ENCODE results near the gene PA2G4.

Gene PA2G4

DNA sequence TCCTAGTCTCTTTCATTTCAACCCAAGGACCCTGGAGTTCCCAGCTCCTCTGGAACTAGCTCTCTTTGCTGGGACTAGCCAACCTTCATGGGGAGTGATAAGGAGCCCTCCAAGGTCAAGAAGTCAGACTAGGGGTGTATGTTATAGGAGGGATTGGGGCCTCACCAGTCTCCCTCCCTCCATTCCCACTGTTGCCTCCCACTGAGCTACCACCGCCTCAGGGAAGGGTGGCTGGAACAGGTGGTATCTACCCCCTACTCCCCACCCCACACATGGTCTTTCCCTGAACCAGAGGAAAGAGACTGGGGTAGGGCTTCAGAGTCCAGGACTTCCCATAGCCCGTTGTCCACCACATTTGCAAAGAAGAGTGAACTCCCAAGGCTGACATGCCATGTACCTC lies 22.0 kb upstream of the PA2G4 start:
- Histone ChIP-seq H3K36me3 (ENCODE audit: control insufficient read depth, insufficient read depth, low read length) (no peaks in the 10 kb centered on the region), H3K4me3 (replicated peaks; ENCODE audit: low read depth, low read length) (no peak overlapping the region), H3K27me3 (replicated peaks; ENCODE audit: control insufficient read depth, insufficient read depth, low read length) (peaks cover 4% of the 10 kb centered on the region)
- DNase-seq (ENCODE audit: extremely low read depth, insufficient read length): no peak
- TF ChIP-seq, protein P1, sequence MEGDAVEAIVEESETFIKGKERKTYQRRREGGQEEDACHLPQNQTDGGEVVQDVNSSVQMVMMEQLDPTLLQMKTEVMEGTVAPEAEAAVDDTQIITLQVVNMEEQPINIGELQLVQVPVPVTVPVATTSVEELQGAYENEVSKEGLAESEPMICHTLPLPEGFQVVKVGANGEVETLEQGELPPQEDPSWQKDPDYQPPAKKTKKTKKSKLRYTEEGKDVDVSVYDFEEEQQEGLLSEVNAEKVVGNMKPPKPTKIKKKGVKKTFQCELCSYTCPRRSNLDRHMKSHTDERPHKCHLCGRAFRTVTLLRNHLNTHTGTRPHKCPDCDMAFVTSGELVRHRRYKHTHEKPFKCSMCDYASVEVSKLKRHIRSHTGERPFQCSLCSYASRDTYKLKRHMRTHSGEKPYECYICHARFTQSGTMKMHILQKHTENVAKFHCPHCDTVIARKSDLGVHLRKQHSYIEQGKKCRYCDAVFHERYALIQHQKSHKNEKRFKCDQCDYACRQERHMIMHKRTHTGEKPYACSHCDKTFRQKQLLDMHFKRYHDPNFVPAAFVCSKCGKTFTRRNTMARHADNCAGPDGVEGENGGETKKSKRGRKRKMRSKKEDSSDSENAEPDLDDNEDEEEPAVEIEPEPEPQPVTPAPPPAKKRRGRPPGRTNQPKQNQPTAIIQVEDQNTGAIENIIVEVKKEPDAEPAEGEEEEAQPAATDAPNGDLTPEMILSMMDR (IDR thresholded peaks at IDR 0.05; ENCODE audit: insufficient read depth, low read length, poor library complexity, severe bottlenecking): no peak

- Histone ChIP-seq H3K27me3 (replicated peaks; ENCODE audit: control insufficient read depth, insufficient read depth, low read length) (peaks cover 4% of the 10 kb centered on the region), H3K4me3 (replicated peaks; ENCODE audit: low read depth, low read length) (no peak overlapping the region), H3K36me3 (ENCODE audit: control insufficient read depth, insufficient read depth, low read length) (no peaks in the 10 kb centered on the region)
- DNase-seq (ENCODE audit: extremely low read depth, insufficient read length): no peak
- TF ChIP-seq, protein P1 (IDR thresholded peaks at IDR 0.05; ENCODE audit: insufficient read depth, low read length, poor library complexity, severe bottlenecking): no peak
Observed at GRCh38 chr12:56082967-56083366, 21.4 kb upstream of the PA2G4 start.

- no peak for DNase-seq (ENCODE audit: extremely low read depth, insufficient read length)
- no peak overlapping the region for H3K4me3 ChIP-seq (replicated peaks; ENCODE audit: low read depth, low read length)
- TF ChIP-seq, protein P1 (IDR thresholded peaks at IDR 0.05; ENCODE audit: insufficient read depth, low read length, poor library complexity, severe bottlenecking): peak; percentile 71
- no peaks in the 10 kb centered on the region for H3K36me3 ChIP-seq (ENCODE audit: control insufficient read depth, insufficient read depth, low read length)
- peaks cover 4% of the 10 kb centered on the region for H3K27me3 ChIP-seq (replicated peaks; ENCODE audit: control insufficient read depth, insufficient read depth, low read length)
Observed at GRCh38 chr12:56084958-56085543, 19.3 kb upstream of the PA2G4 start.

DNA sequence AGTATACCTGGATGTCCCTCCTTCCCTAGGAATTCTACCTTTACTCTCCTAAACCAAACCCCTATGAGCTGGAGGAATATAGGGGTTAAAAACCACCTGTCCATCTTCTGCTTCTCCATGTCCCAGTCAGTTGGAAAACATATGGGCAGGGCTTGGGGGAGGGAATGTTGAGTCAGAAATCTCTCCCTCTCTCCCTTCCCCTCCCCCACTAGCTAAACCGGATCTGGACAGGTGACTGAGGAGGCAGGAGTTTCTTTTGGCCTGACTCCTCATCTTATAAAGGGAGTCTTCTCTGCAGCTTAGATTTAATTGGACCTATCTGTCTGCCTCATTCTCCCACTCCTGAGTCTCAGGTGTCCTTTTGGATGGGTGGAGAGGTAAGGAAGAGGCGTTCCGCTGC lies 18.3 kb upstream of the PA2G4 start:
- H3K4me3 ChIP-seq (replicated peaks; ENCODE audit: low read depth, low read length): no peak overlapping the region
- TF ChIP-seq, protein P1 (IDR thresholded peaks at IDR 0.05; ENCODE audit: insufficient read depth, low read length, poor library complexity, severe bottlenecking): no peak
- peaks cover 2% of the 10 kb centered on the region for H3K27me3 ChIP-seq (replicated peaks; ENCODE audit: control insufficient read depth, insufficient read depth, low read length)
- H3K36me3 ChIP-seq (ENCODE audit: control insufficient read depth, insufficient read depth, low read length): no peaks in the 10 kb centered on the region
- DNase-seq (ENCODE audit: extremely low read depth, insufficient read length): no peak

DNA sequence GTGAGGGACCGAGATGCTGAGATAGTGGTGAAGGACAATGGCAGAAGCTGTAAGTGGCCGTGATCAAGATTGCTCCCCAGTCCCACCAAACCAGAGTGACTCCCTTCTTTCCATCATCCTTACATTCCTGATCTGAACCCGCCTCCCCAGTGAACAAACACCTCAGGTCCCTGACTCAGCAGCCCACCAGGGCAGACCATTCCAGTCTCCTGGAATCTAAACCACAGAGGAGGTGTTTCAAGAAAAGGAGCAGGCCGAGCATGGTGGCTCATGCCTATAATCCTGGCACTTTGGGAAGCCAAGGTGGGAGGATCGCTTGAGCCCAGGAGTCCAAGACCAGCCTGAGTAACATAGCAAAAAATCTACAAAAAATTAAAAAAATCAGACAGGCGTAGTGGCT lies 17.8 kb upstream of the PA2G4 start:
- peaks cover 2% of the 10 kb centered on the region for H3K27me3 ChIP-seq (replicated peaks; ENCODE audit: control insufficient read depth, insufficient read depth, low read length)
- H3K4me3 ChIP-seq (replicated peaks; ENCODE audit: low read depth, low read length): no peak overlapping the region
- TF ChIP-seq, protein P1 (IDR thresholded peaks at IDR 0.05; ENCODE audit: insufficient read depth, low read length, poor library complexity, severe bottlenecking): no peak
- no peak for DNase-seq (ENCODE audit: extremely low read depth, insufficient read length)
- no peaks in the 10 kb centered on the region for H3K36me3 ChIP-seq (ENCODE audit: control insufficient read depth, insufficient read depth, low read length)

- TF ChIP-seq, protein P1 (IDR thresholded peaks at IDR 0.05; ENCODE audit: insufficient read depth, low read length, poor library complexity, severe bottlenecking): no peak
- Histone ChIP-seq H3K27me3 (replicated peaks; ENCODE audit: control insufficient read depth, insufficient read depth, low read length) (peaks cover 2% of the 10 kb centered on the region), H3K4me3 (replicated peaks; ENCODE audit: low read depth, low read length) (no peak overlapping the region), H3K36me3 (ENCODE audit: control insufficient read depth, insufficient read depth, low read length) (no peaks in the 10 kb centered on the region)
- DNase-seq (ENCODE audit: extremely low read depth, insufficient read length): no peak
Observed at GRCh38 chr12:56087220-56087619, 17.1 kb upstream of the PA2G4 start.

All from GM06990 (cell line).